Neural progenitor cell (in vitro differentiated cells): ENCODE measurements around the gene CYP3A4. TPM values are rescaled to one million over a fixed set of nuclear protein-coding genes. Genes with fewer than 3 reads are reported as not detected.

ENCODE experiments used
- DNase-seq: peaks from one replicate; pipeline ENCODE4 v3.0.0-alpha.2; 2016; ENCODE audit warnings: low spot score
- H2AFZ ChIP-seq: fragments of 200-600 bp; sonication (generic); replicated peaks from 2 replicates; pipeline ENCODE4 v1.6.1; 2016; ENCODE audit warnings: antibody characterized with exemption
- H3F3A ChIP-seq: fragments of 200-600 bp; sonication (generic); 2 replicates; pipeline ENCODE4 v1.6.1; 2016; ENCODE audit warnings: antibody characterized with exemption, low read depth
- H3K27ac ChIP-seq: fragments of 200-600 bp; sonication (generic); 2 replicates; pipeline ENCODE4 v1.5.1; 2016; ENCODE audit warnings: mild to moderate bottlenecking
- H3K27me3 ChIP-seq: fragments of 200-600 bp; sonication (generic); 2 replicates; pipeline ENCODE4 v1.6.1; 2016; ENCODE audit warnings: mild to moderate bottlenecking, moderate library complexity
- H3K36me3 ChIP-seq: fragments of 200-600 bp; sonication (generic); 2 replicates; pipeline ENCODE4 v1.5.1; 2016
- H3K4me1 ChIP-seq: fragments of 200-600 bp; sonication (generic); 2 replicates; pipeline ENCODE4 v1.6.1; 2016; ENCODE audit warnings: mixed run types
- H3K4me2 ChIP-seq: fragments of 200-600 bp; sonication (generic); 2 replicates; pipeline ENCODE4 v1.6.1; 2016
- H3K4me3 ChIP-seq: fragments of 200-600 bp; sonication (generic); 2 replicates; pipeline ENCODE4 v1.5.1; 2016
- H3K79me2 ChIP-seq: fragments of 200-600 bp; sonication (generic); 2 replicates; pipeline ENCODE4 v1.6.1; 2016; ENCODE audit warnings: low read depth
- H3K9ac ChIP-seq: fragments of 200-600 bp; sonication (generic); 2 replicates; pipeline ENCODE4 v1.6.1; 2016
- H3K9me3 ChIP-seq: fragments of 200-600 bp; sonication (generic); 2 replicates; pipeline ENCODE4 v1.5.1; 2016; ENCODE audit warnings: low read depth
- H4K20me1 ChIP-seq: fragments of 200-600 bp; sonication (generic); 2 replicates; pipeline ENCODE4 v1.6.1; 2016; ENCODE audit warnings: low read depth
- H3K27ac Mint-ChIP-seq: 3 replicates; pipeline ENCODE4 v1.8.0; 2021; ENCODE audit warnings: mixed read lengths
- H3K27me3 Mint-ChIP-seq: 2 replicates; pipeline ENCODE4 v1.8.0; 2022; ENCODE audit warnings: low read depth, mild to moderate bottlenecking, inconsistent platforms, moderate library complexity, mixed read lengths; ENCODE audit not compliant: insufficient read depth
- H3K36me3 Mint-ChIP-seq: 3 replicates; pipeline ENCODE4 v1.8.0; 2021; ENCODE audit warnings: mixed read lengths
- H3K4me1 Mint-ChIP-seq: 3 replicates; pipeline ENCODE4 v1.8.0; 2021; ENCODE audit warnings: mixed read lengths
- H3K4me3 Mint-ChIP-seq: 3 replicates; pipeline ENCODE4 v1.8.0; 2021; ENCODE audit warnings: mild to moderate bottlenecking, moderate library complexity, mixed read lengths
- H3K9me3 Mint-ChIP-seq: 3 replicates; pipeline ENCODE4 v1.8.0; 2020; ENCODE audit warnings: mixed read lengths
- CTCF ChIP-seq: fragments of 200-600 bp; sonication (generic); IDR thresholded peaks from 2 replicates; pipeline ENCODE4 v1.5.1; 2017; ENCODE audit warnings: antibody characterized with exemption, mild to moderate bottlenecking
- EZH2 ChIP-seq: fragments of 200-600 bp; sonication (generic); IDR thresholded peaks from 2 replicates; pipeline ENCODE4 v1.6.1; 2017; ENCODE audit warnings: antibody characterized with exemption, mild to moderate bottlenecking, moderate library complexity
- EZH2phosphoT487 ChIP-seq: fragments of 200-600 bp; sonication (generic); IDR thresholded peaks from 2 replicates; pipeline ENCODE4 v1.6.1; 2017; ENCODE audit warnings: antibody characterized with exemption
- total RNA-seq: library from RNA; depleted of rRNA; stranded (reverse); fragments of >200 nt; gene quantifications from 2 replicates; pipeline ENCODE4 v1.2.3, GENCODE V29; 2015; ENCODE audit warnings: low replicate concordance

The CYP3A4 gene
- total RNA-seq, 1 donor from 2014 or later: not detected

GRCh38 chr7:99822731-99823718 lies 39.0 kb upstream of the CYP3A4 start:
- no peak overlapping the region for H3K4me3 Mint-ChIP-seq
- no peak for TF ChIP-seq CTCF
- no peak for TF ChIP-seq EZH2phosphoT487
- TF ChIP-seq EZH2: no peak
- Histone ChIP-seq H3K9ac (no peak overlapping the region), H3K27me3 (no peaks in the 10 kb centered on the region), H3K27ac (no peak overlapping the region), H3K4me1 (no peaks in the 10 kb centered on the region), H3F3A (no peaks in the 10 kb centered on the region), H3K36me3 (no peaks in the 10 kb centered on the region), H4K20me1 (no peaks in the 10 kb centered on the region), H3K4me3 (no peak overlapping the region), H3K9me3 (no peaks in the 10 kb centered on the region), H2AFZ (no peak overlapping the region), H3K4me2 (no peak overlapping the region), H3K79me2 (no peaks in the 10 kb centered on the region)
- no peak overlapping the region for H3K27ac Mint-ChIP-seq
- H3K9me3 Mint-ChIP-seq: no peaks in the 10 kb centered on the region
- DNase-seq: no peak
- peaks cover 4% of the 10 kb centered on the region for H3K27me3 Mint-ChIP-seq
- no peaks in the 10 kb centered on the region for H3K4me1 Mint-ChIP-seq
- no peaks in the 10 kb centered on the region for H3K36me3 Mint-ChIP-seq

- no peaks in the 10 kb centered on the region for H3K9me3 Mint-ChIP-seq
- Histone ChIP-seq H3K9ac (no peak overlapping the region), H3K27me3 (no peaks in the 10 kb centered on the region), H3K79me2 (no peaks in the 10 kb centered on the region), H3K36me3 (no peaks in the 10 kb centered on the region), H3K27ac (no peak overlapping the region), H3K9me3 (no peaks in the 10 kb centered on the region), H4K20me1 (no peaks in the 10 kb centered on the region), H3K4me2 (no peak overlapping the region), H2AFZ (no peak overlapping the region), H3K4me1 (no peaks in the 10 kb centered on the region), H3K4me3 (no peak overlapping the region), H3F3A (no peaks in the 10 kb centered on the region)
- H3K36me3 Mint-ChIP-seq: no peaks in the 10 kb centered on the region
- no peak for TF ChIP-seq CTCF
- no peak for TF ChIP-seq EZH2phosphoT487
- no peak for TF ChIP-seq EZH2
- DNase-seq: no peak
- H3K27ac Mint-ChIP-seq: no peak overlapping the region
- peaks cover 4% of the 10 kb centered on the region for H3K27me3 Mint-ChIP-seq
- H3K4me1 Mint-ChIP-seq: no peaks in the 10 kb centered on the region
- no peak overlapping the region for H3K4me3 Mint-ChIP-seq
Observed at GRCh38 chr7:99820408-99821027, 36.5 kb upstream of the CYP3A4 start.

- no peaks in the 10 kb centered on the region for H3K27me3 ChIP-seq
- peak overlapping the region; percentile 8 for H3K4me3 Mint-ChIP-seq
- H3K9ac ChIP-seq: no peak overlapping the region
- peaks cover 2% of the 10 kb centered on the region for H3K27me3 Mint-ChIP-seq
- DNase-seq: no peak
- H3K27ac ChIP-seq: no peak overlapping the region
- H3K4me2 ChIP-seq: no peak overlapping the region
- peaks cover 8% of the 10 kb centered on the region for H3K9me3 ChIP-seq
- peaks cover 12% of the 10 kb centered on the region for H3K9me3 Mint-ChIP-seq
- H3K4me1 ChIP-seq: peaks cover 12% of the 10 kb centered on the region
- no peaks in the 10 kb centered on the region for H3K36me3 ChIP-seq
- no peaks in the 10 kb centered on the region for H3K36me3 Mint-ChIP-seq
- no peaks in the 10 kb centered on the region for H4K20me1 ChIP-seq
- no peak overlapping the region for H3K27ac Mint-ChIP-seq
- peaks cover 16% of the 10 kb centered on the region for H3K4me1 Mint-ChIP-seq
- peaks cover 9% of the 10 kb centered on the region for H3F3A ChIP-seq
- no peaks in the 10 kb centered on the region for H3K79me2 ChIP-seq
- TF ChIP-seq CTCF: no peak
- TF ChIP-seq EZH2phosphoT487: no peak
- TF ChIP-seq EZH2: no peak
- no peak overlapping the region for H2AFZ ChIP-seq
- no peak overlapping the region for H3K4me3 ChIP-seq
Observed at GRCh38 chr7:99808766-99809165, 24.8 kb upstream of the CYP3A4 start.
